HS-27A (cell line): Measurements from ENCODE around the gene HDAC11.
"Not testable (repeated sequence)": the region's sequence is repeated elsewhere in the genome, so short reads cannot be mapped to it uniquely, and the experiment has no call there.

Experiments
- DNase-seq: peaks from one replicate; pipeline ENCODE4 v3.0.0-alpha.2; 2012; ENCODE audit warnings: low read depth, missing footprints

The HDAC11 gene

DNA sequence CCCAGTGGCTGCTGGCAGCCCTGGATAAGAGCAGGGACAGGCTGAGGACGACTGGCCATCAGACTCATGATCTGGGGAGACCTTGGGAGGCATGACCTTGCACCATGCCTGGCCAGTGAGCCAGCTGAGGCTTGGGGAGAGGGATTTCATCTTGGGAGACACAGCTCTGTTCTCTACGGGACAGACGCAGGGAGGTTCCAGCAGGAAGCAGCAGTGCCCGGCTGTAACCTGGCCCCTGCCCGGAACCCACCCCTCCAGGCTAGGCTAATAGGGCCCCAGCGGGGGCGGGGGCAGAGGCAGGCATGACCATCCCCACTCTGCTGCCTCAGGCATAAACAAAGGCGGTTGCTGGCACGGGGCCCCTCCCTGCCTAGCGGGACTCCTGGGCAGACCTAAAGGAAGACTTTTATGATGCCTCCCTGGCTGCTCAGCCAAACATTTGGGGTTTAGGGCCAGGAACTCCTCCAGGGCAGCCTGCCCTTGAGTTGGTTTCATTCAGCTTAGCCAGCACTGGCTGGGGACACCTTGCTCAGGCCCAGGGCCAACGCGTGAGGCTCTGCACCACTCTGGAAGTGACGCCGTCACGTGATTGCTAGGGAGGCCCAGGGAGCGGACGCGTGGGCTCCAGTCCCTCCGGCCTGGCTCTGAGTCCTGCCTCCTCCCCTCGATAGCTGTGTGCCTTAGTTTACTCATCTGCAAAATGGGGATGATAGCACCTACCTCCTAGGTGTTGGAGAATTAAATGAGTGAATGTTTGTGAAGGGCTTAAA lies 27.6 kb downstream of the HDAC11 start:
- DNase-seq = no peak

DNA sequence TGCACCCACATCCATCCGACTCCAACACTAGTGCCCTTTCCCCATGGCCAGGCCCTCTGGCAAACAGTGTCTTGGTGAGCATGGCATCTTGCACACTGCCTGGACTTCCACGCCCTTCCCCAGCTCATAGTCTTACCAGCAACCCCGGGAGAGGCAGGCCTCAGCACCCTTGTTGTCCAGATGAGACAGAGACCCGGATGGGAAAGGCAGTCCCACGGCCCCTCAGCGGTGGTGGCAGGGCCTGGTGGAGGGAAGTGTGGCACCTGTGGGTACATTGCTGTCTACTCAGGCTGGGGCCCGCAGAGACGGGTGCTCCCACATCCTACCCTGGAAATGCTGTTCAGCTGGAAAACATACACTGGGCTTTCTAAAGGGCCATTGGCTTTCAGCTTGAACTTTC lies 28.4 kb downstream of the HDAC11 start:
- DNase-seq = no peak

DNA sequence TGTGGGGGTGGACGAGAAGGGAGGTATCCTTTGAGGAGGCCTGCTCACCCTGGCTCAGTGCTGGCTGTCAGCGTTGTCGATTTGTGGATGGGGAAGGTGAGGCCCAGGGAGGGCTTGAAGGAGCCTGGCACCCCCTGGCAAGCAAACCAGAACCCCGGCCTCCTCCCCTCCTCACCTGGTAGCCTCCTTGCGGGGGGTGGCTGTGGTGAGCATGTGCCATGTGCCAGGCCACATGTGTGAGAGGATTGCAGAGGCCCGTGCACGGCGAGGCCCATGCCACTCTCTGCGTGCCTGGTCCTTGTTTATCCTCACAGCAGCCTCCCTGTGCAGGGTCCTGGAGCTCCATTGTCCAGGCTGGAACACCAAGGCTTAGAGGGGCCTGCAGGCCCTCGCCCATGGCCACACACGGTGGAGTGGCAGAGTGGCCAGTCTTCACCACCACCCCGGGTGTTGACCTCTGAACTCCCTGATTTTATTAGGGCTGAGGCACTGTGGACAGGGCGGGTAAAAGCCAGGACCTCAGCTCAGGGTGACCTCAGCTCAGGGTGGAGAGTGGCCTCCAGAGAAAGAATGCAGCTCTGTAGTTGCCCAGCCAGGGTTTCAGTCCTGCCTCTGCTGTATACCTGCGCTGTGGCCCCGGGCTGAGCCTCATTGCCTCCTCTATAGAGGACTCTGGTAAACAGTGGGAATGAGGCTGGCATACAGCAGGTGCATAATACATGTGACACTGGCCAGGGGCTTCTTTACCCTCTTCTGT lies 29.1 kb downstream of the HDAC11 start:
- DNase-seq = no peak

DNA sequence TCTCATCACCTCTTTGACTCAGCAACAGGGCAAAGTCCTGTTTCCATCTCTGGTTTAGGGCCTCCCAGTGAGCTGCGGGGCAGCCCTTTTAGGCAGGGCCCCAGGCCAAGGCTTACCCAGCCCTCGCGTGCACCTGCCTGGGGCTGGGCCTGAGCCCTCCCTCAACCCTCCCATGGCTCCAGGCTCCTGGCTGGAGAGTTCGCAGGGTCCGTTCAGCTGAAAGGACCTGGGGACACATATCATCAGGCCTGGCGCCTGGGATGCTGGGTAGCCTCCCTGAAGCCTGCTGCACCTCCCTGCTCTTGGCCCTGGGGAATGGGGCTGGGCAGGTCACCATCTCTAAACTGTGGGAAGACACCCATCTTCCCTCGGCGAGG lies 29.7 kb downstream of the HDAC11 start:
- no peak for DNase-seq

DNA sequence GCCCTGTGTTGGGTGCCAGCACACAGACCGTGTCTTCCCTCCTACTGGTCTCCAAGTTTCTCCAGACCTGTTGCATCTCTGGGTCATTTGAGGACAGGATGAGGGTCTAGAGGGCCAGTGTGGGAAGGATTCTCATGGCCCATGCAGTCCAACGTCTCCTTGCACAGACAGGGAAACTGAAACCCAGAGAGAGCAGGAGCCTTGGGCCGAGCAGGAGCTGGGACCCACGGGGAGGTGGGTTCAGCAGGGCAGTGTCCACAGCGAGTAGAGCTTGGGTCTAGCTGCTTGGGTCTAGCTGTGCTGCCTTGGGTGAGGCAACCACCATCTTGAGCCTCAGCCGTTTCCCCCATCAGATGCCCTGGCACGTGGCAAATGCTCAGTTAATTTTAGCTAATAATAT lies 32.3 kb downstream of the HDAC11 start:
- no peak for DNase-seq

DNA sequence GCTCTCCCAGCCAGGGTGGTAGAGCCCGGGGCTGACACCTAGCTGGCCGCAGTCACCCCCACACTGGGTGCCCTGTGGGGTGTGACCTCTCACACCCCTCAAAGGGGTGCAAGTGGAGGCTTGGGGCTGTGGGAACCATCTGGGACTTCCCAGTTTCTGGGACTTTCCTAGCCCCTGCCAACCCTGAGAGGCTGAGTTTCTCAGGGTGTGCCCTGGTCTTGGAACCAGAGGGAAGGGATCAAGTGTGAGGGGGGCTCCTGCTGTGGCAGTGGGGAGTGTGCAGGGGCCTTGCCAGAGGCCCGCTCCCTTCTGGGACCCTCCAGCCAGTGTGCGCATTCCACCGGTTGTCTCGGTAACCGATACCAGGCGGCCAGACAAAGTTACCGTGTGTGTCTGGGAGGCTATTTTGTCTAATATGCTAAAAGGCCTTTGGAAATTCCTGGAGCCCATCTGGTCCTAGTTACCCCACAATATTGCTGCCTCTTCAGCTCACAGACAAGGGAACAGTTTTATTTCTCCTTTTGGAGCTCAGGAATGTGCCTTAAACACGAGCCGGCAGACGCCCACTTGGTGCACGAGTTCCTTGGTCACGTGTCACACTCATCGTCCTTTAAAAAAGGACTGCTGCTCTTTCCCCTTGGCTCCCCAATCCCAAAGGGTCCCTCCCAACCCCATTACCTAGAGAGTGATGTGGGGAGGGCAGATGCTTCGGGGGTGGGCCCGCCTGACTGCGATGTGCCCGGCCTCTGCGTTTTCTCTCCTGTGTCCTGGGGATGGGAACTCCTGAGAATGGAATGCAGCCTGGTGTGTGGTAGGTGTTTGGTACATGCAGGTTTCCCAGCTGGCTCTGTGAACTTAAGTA lies 33.2 kb downstream of the HDAC11 start:
- DNase-seq = no peak

DNA sequence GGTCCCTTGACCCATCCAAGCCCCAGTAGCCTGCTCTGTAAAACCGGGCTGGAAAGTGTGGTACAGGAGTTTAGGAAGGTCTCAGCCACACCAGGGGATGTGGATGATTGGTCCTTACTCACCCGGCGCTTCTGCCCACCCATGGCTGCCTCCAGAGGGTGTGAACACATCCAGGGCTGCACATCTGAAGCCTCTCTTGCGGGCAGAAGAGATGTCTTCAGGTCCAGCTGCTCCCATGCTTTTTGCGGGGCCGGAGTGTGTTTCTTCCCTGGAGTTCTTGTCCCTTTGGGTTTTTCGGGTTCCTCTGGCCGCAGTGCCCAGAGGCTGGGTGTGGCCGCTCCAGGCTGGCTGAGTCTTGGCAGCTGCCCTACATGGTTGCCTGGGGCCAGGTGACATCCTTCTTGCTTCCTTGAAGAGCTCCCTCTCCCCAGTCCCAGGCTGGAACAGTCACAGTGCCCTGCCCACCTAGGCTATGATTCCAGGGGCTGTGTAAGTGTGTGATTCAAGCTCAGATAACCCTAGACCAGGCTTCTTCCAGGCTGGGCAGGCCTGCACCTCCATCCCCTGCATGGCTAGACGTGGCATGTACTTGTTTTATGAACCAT lies 33.9 kb downstream of the HDAC11 start:
- DNase-seq = no peak

DNA sequence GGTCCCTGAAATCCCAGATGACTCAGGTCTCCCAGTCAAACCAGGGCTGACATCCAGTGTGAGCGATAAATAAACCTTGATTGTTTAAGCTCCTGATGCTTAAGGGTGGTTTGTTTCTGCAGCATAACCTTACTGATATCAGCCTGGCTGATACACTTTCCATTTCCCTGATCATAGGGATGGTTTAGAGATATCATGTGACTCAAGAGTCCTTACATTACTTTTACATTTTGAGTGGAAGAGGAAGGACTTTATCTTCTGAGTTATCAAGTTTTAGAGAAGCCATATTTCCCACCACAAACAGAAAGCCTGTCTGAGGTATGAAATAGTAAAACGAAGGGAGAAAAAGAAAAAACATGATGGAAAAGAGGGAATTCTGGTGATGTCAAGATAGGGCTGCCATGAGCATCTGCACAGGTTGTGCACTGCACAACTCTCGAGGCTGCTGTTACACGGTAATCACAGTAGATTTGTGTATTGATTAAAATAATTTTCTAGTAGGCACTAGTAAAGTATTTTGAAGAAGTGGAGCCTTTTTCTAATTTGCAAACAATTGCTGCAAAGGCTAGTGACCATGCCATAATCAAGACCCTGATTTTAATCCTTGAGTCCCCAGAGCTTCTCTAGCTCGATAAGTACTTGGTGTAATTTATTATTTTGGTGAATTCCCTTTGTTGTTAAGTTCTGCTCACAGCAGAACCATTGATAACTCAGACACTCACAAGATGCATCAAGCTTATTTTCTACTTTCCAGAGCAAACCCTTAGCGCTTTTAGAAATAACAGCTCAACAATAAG lies 34.7 kb downstream of the HDAC11 start:
- no peak for DNase-seq

DNA sequence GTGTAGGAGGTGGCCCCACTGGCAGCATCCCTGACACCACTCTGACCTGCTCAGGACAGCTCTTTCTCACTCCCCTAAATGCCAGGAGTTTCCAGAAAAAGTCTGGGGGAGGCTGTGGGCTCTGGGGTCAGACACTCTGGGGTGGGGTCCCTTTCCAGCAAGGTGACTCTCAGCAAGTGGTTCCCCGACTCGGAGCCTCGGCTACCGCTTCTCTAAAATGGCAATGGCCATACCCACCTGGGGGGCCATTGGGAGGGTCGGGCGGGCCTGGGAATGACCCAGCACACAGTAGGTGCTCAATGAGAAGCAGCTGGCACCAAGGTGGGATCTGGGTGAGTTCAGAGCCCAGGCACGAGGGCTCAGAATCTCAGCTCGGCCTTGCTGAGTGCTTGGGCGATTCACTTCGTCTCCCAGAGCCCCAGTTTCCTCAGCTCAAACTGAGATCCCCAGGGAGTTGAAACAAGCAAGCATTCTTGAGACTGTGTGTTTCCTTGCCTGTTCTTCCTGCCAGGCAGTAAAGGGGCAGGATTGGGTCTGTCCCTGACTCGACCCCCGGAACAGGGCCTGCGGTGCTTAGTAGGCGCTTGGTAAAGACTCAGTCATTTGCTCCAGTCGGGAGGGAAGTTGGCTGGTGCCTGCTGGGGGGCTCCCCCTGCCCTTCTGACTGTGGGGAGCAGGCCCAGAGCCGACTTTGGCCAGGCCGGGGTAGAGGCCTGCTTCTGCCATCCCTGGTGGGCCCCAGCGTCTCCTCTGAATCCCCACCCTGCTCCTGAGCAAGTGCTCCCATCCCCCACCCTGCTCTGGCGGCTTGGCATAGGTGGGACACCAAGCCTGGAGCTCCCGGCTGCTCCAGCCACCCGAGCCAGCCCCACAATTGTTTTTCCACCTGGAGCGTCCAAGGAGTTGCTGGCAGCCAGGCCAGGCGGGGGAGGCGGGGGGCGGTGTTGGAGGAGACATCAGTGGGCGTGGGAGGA lies 36.0 kb downstream of the HDAC11 start:
- DNase-seq = no peak

DNA sequence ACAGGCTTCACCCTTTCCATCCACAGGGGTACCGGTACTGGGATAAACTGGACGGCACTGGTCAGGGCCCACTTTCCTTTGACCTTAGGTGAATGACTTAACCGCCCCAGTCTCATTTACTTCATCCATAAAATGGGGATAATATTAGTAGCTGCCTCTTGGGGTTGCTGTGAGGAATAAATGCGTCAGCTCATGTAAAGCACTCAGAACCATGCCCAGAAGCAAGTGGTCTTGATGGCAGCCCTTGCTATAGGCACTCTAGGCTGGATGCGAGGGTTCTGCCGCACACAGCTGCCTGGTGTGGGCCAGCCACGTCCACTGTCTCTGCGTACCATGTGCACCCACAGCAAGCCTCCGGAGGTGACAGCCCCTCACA lies 36.6 kb downstream of the HDAC11 start:
- DNase-seq = no peak

DNA sequence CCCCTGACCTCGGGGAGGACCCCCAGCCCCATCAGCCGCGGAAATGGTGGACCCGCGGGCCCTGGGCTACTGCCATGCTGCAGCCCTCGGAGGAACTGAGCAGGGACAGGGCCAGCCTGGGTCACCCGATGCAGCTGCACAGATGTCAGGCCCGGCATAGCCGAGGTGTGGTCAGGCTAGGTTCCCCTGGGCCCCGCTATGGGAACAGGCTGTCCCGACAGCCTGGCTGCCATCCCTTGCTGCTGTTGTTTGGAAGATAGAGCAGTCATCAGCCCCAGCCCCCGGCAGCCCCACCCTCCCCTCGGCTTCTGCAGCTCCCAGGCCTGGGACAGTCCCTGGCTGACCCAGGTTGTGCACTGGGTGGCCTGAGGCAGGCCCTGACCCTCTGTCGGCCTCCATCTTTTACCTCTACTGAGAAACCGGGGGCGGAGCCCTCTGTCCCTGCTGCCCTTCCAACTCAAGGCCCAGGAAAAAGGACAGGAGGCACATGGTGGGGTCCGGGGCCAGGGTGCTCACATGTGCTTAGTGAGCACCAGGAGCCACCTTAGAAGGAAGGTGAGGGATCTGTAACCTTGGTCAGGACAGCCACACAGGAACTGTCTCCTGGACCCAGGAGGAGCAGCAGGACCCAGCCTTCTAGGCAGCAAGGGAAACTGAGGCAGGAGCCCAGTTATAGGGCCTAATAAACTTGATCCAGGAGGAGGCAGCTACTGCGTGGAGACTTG lies 37.3 kb downstream of the HDAC11 start:
- no peak for DNase-seq

DNA sequence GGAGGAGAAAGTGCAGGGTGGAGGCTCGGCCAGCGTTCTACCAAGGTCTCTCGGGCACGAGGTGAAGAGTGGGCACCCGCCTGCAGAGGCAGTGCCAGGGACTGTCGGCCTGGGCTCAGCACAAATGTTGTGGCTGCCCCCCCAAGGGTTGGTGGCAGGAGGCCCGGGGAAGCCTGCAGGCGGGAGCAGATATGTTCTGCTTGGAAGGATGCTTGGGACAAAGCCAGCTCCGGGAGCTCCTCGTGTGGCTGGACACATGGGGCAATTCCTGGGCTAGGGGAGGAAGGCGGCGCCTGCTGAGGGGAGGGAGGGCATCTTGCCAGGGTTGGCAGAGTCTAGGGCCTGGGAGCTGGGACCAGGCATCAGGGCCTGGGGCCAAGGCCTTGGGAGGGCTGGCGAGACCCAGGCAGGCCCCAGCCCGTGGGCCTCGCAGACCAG lies 38.4 kb downstream of the HDAC11 start:
- DNase-seq = no peak

DNA sequence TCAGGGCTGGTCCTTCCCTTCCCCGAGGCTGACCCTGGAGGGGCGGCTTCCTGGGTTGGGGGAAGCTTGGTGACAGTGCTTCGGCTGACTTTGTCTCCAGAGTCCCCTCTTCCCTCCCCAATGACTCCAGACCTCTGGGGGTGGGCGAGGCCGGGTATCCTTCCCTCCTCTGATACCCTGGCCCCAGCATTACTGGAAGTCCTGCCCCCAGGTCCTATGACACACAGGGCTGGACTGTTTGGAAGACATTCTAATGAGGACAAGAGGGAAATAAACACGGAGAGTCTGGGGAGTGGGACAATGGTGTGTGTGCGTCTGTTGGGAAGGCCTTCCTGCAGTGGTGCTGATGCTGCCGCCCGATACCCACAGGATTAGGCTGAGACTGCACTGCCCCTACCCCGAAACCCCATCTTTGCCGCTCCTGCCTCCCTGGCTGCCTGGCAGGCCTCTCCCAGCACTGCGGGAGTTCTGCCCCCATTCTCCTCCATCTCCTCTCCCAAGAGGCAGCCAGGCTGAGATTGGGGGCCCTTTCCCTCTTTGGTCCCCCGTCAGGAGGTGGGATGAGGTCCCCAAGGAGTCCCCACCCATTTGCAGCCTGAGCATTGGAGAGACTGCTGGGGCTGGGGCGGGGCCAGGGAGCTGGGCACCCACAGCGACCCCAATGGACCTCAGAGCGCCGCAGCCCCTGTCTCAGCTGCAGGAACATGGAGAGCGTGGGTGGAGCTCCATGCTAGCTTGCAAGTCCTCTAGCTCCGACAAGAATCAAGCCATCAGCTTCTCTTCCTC lies 39.1 kb downstream of the HDAC11 start:
- no peak for DNase-seq

DNA sequence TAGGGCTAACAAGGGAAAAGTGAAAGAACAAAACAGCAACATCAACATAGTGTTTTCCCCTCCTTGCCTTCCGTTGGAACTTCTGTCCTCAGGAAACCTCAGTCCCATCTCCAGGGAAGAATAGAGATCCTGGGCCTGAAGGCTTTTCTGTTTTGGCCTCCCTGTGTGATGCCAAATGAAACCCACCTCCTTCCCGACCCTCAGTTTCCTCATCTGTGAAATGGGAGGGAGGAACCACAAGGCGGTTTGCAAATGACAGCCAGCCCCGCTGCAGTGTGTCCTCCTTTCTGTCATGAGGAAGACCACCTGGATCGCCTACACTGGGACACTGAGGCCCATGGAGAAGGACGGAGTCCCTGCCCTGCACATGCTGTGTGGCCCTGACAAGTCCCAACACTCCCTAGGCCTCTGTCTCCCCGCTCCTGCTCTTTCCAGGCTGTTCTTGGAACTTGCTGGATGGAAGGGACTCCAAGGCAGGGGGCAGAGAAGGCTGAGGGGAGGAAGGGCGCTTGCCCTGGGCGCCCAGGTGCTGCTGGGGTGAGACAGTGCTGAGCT lies 40.3 kb downstream of the HDAC11 start:
- DNase-seq = no peak

DNA sequence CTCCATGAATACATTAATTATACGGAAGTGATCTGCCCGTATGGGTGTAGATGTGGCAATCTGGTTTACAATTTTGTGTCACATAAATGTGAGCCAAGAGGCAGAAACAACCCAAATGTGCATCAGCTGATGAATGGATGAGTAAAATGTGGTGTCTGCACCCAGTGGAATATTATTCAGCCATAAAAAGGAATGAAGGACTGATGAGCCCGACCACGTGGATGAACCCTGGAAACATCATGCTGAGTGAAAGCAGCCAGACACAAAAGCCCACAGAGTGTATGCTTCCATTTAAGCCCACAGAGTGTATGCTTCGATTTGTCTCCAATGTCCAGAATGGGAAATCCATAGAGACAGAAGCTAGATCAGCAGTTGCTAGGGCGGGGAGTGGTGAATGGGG lies 41.2 kb downstream of the HDAC11 start:
- DNase-seq = no peak

DNA sequence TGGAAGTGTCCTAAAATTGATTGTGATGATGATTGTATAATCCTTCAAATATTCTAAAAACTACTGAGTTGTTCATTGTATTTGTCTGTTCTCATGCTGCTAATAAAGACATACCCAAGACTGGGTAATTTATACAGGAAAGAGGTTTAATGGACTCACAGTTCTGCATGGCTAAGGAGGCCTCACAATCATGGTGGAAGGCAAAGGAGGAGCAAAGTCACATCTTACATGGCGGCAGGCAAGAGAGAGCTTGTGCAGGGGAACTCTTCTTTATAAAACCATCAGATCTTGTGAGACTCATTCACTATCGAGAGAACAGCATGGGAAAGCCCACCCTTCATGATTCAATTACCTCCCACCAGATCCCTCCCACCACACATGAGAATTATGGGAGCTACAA lies 41.6 kb downstream of the HDAC11 start:
- DNase-seq = not testable (repeated sequence)

DNA sequence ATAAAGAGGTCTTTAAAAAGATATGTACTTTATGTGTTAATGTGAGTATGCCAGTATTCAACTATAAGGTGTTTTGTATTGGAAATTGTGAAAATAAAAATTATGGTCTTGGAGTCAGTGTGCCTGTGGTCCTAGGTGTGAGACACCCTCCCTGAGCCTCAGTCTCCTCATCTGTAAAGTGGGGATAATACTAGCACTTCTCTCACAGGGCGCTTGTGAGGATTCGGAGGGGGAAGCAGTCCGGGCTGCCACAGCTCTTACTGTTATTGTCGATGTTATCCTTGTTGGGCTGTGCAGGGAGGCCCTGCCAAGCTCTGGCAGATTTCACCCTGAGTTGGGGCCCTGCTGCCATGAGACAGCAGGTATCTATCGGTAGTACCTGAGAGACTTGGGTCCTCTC lies 42.1 kb downstream of the HDAC11 start:
- DNase-seq = no peak

DNA sequence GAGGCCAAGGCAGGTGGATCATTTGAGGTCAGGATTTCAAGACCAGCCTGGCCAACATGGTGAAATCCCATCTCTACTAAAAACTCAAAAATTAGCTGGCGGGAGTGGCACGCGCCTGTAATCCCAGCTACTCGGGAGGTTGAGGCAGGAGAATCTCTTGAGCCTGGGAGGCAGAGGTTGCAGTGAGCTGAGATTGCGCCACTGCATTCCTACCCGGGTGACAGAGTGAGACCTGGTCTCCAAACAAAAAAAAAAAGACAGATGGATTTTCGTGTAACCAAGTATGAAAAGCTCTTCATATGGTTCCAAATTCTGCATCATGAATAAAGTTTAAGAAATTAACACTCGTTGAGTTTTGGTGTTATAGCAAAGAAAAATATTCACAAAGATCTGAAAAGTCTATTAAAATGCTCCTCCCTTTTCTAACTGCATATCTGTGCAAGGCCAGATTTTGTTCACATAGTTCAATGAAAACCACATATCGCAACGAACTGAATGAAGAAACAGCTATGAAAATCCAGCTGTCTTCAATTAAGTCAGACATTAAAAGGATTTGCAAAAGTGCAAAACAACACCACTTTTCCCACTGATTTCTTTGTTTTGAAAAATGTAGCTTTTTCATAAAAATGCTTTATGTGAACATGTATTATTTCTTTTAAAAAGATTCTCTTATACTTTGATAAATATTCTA lies 45.0 kb downstream of the HDAC11 start:
- DNase-seq = no peak
